ENCODE results near the gene KRTAP4-12. TPM values are rescaled to one million over a fixed set of nuclear protein-coding genes. Genes with fewer than 3 reads are reported as not detected.
"Not testable (repeated sequence)": the region's sequence is repeated elsewhere in the genome, so short reads cannot be mapped to it uniquely, and the experiment has no call there.

KRTAP4-12 gene
- total RNA-seq, 1 experiment from 2014 or later, result not detected

DNA sequence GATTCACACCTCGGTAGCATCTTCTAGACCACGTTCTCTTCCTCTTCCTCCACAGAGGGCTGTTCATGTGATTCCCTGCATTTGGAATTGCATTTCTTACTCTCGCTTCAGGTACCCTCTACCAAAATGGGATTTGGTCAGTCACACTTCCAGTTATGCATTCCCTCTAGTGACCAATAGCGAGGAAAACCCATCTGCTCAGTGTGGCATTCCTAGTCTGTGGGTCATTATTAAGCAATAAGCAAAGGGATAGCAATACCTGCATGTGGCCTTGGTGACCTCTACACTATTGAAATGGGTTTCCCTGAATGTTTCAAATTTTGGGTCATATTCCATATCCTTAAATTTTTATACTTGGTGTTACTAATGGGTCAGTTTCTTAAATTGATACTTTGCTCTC, 26.0 kb upstream of the KRTAP4-12 start:
- POLR2A ChIA-PET, result interaction anchor here (1.1 kb wide), 1 partner anchor 19 kb away, joined by 4 read pairs; no protein-coding TSS in a partner anchor
- CTCF ChIA-PET, result interaction anchor here (0.6 kb wide), 1 partner anchor 121 kb away, joined by 3 read pairs; no protein-coding TSS in a partner anchor
- no peaks in the 10 kb centered on the region for H3K27me3 Mint-ChIP-seq (ENCODE audit: insufficient read depth, unreplicated experiment)
- no peak overlapping the region for H3K27ac Mint-ChIP-seq (ENCODE audit: low read depth, unreplicated experiment)
- no peak for DNase-seq (ENCODE audit: unreplicated experiment)
- no peaks in the 10 kb centered on the region for H3K9me3 Mint-ChIP-seq (ENCODE audit: unreplicated experiment)
- no TSS peak for BruUV-seq (replicated peaks)
- intact Hi-C loops (cut with micrococcal nuclease), result no loop called here
- H3K36me3 Mint-ChIP-seq (ENCODE audit: insufficient read depth, unreplicated experiment), result no peaks in the 10 kb centered on the region
- H3K4me3 Mint-ChIP-seq (ENCODE audit: unreplicated experiment), result no peak overlapping the region
- H3K4me1 Mint-ChIP-seq (ENCODE audit: insufficient read depth, unreplicated experiment), result no peaks in the 10 kb centered on the region
- TF ChIP-seq, protein P1, sequence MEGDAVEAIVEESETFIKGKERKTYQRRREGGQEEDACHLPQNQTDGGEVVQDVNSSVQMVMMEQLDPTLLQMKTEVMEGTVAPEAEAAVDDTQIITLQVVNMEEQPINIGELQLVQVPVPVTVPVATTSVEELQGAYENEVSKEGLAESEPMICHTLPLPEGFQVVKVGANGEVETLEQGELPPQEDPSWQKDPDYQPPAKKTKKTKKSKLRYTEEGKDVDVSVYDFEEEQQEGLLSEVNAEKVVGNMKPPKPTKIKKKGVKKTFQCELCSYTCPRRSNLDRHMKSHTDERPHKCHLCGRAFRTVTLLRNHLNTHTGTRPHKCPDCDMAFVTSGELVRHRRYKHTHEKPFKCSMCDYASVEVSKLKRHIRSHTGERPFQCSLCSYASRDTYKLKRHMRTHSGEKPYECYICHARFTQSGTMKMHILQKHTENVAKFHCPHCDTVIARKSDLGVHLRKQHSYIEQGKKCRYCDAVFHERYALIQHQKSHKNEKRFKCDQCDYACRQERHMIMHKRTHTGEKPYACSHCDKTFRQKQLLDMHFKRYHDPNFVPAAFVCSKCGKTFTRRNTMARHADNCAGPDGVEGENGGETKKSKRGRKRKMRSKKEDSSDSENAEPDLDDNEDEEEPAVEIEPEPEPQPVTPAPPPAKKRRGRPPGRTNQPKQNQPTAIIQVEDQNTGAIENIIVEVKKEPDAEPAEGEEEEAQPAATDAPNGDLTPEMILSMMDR (IDR thresholded peaks at IDR 0.05; ENCODE audit: unreplicated experiment), result no peak

DNA sequence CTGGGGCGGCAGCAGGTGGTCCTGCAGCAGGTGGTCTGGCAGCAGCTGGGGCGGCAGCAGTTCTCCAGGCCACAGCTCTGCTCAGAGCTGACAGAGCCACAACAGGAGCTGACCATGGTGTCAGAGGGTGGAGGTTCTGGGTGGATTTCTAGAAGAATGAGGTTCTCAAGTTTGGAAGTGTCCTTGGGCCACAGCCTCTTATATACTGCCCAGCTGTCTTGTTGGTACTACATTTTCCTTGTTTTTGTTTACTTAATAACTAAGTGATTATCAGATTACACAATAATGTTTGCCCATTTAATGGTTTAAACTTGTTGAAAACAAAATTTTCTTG, 25.6 kb upstream of the KRTAP4-12 start, which contains the start of gene KRTAP4-5:
Gene KRTAP4-5, minus strand, starts transcription at position 174 of the 334 bp plus-strand sequence. Its CDS starts 58 bp downstream, at position 116.
- no peak within 1 kb of the TSS for H3K4me3 Mint-ChIP-seq (ENCODE audit: unreplicated experiment)
- TF ChIP-seq, protein P1 (IDR thresholded peaks at IDR 0.05; ENCODE audit: unreplicated experiment), result no peak
- intact Hi-C loops (cut with micrococcal nuclease), result no loop called here
- ChIA-PET CTCF (no interaction called here), POLR2A (interaction anchor here (1.1 kb wide), 1 partner anchor 19 kb away, joined by 4 read pairs; no protein-coding TSS in a partner anchor)
- H3K36me3 Mint-ChIP-seq (ENCODE audit: insufficient read depth, unreplicated experiment), result no peaks in the 10 kb centered on the region
- DNase-seq (ENCODE audit: unreplicated experiment), result no peak
- no peaks in the 10 kb centered on the region for H3K9me3 Mint-ChIP-seq (ENCODE audit: unreplicated experiment)
- no TSS peak for BruUV-seq (replicated peaks)
- H3K27ac Mint-ChIP-seq (ENCODE audit: low read depth, unreplicated experiment), result no peak within 1 kb of the TSS
- no peaks in the 10 kb centered on the region for H3K27me3 Mint-ChIP-seq (ENCODE audit: insufficient read depth, unreplicated experiment)
- no peaks in the 10 kb centered on the region for H3K4me1 Mint-ChIP-seq (ENCODE audit: insufficient read depth, unreplicated experiment)

DNA sequence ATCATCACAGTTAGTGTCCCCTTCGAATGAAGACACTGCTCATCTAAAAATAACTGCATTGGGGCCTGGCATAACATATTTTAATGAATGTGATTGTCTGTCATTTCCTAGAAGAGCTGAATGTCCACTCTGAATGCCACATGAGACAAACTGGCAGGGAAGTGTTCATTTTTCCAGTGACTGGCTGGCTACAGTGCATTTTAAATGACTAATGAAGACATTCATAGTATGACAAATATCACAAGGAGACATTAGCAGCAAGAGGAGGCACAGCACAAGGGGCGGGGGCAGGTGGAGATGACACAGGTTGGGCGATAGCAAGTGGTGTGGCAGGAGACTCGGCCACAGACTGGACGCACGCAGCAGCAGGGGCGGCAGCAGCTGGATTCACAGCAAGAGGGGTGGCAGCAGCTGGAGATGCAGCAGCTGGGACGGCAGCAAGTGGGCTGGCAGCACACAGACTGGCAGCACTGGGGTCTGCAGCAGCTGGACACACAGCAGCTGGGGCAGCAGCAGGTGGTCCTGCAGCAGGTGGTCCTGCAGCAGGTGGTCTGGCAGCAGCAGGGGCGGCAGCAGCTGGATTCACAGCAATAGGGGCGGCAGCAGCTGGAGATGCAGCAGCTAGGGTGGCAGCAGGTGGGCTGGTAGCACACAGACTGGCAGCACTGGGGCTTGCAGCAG, 25.1 kb upstream of the KRTAP4-12 start:
- POLR2A ChIA-PET, result interaction anchor here (1.1 kb wide), 1 partner anchor 18 kb away, joined by 4 read pairs; no protein-coding TSS in a partner anchor
- H3K4me3 Mint-ChIP-seq (ENCODE audit: unreplicated experiment); H3K36me3 Mint-ChIP-seq (ENCODE audit: insufficient read depth, unreplicated experiment); H3K27me3 Mint-ChIP-seq (ENCODE audit: insufficient read depth, unreplicated experiment); H3K9me3 Mint-ChIP-seq (ENCODE audit: unreplicated experiment); DNase-seq (ENCODE audit: unreplicated experiment); BruUV-seq (replicated peaks); CTCF ChIA-PET; H3K27ac Mint-ChIP-seq (ENCODE audit: low read depth, unreplicated experiment); intact Hi-C loops (cut with micrococcal nuclease); H3K4me1 Mint-ChIP-seq (ENCODE audit: insufficient read depth, unreplicated experiment): not testable (repeated sequence)

DNA sequence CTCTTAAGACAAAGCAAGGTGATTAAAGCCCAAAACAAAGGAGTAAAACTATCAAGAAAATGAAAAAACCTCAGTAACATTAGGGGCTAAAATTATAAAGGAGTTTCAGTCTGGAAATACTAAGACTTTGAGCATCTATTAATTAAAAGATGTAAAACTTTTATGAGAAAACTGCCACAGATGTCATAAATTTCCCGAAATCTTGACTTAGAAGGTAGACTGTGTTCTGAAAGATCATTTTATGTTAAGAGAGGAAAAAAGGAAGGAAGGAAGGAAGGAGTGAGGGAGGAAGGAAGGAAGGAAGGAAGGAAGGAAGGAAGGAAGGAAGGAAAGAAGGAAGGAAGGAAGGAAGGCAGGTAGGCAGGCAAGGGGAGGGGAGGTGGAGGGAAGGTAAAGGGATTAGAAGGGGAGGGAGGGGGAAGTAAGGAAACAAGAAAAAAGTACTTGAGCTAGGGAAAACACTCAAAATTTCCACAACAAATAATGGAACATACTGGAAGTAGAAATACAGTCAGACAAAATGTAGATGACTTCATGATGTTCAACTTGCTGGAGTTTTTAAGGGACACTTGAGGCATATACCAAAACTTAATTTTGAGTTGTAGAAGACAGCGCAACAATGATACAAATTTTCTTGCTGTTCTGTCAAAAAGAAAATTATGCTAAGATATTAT, 23.7 kb upstream of the KRTAP4-12 start:
- ChIA-PET POLR2A (no interaction called here), CTCF (no interaction called here)
- no peak for DNase-seq (ENCODE audit: unreplicated experiment)
- no peak overlapping the region for H3K4me3 Mint-ChIP-seq (ENCODE audit: unreplicated experiment)
- BruUV-seq (replicated peaks), result no TSS peak
- no peak overlapping the region for H3K27ac Mint-ChIP-seq (ENCODE audit: low read depth, unreplicated experiment)
- H3K27me3 Mint-ChIP-seq (ENCODE audit: insufficient read depth, unreplicated experiment), result no peaks in the 10 kb centered on the region
- H3K9me3 Mint-ChIP-seq (ENCODE audit: unreplicated experiment), result peaks cover 15% of the 10 kb centered on the region
- H3K4me1 Mint-ChIP-seq (ENCODE audit: insufficient read depth, unreplicated experiment), result no peaks in the 10 kb centered on the region
- TF ChIP-seq, protein P1 (IDR thresholded peaks at IDR 0.05; ENCODE audit: unreplicated experiment), result no peak
- intact Hi-C loops (cut with micrococcal nuclease), result no loop called here
- H3K36me3 Mint-ChIP-seq (ENCODE audit: insufficient read depth, unreplicated experiment), result no peaks in the 10 kb centered on the region
